K562 (cell line): Measurements from ENCODE around the gene KCNB1.

Experiments
- FOXA3 ChIP-seq, 2 experiments: fragments of 450-650 bp in 1 of 2; sonication (generic) in 1 of 2; formaldehyde crosslinking; IDR thresholded peaks in 1 of 2; conservative IDR thresholded peaks in 1 of 2; 2 replicates each; pipeline versions ENCODE4 v1.4.0 to v1.8.0; 2020 to 2022; ENCODE audit warnings: mild to moderate bottlenecking in 2 of 2, missing genetic modification reagents in 1 of 2
- NR2C1 ChIP-seq, 2 experiments: fragments of 450-650 bp; IDR thresholded peaks; 2 replicates each; pipeline ENCODE4 v1.6.1; 2017; ENCODE audit warnings: mild to moderate bottlenecking in 2 of 2, antibody characterized with exemption in 1 of 2, inconsistent platforms in 1 of 2, missing compliant biosample characterization in 1 of 2, missing genetic modification characterization in 1 of 2
- POLR2A ChIP-seq: fragments of 450-650 bp; conservative IDR thresholded peaks from 2 replicates; pipeline ENCODE4 v1.6.1; 2016
- SPI1 ChIP-seq: IDR thresholded peaks from 2 replicates; pipeline ENCODE4 v1.6.1; 2011; ENCODE audit warnings: low read depth, low read length, control low read depth, borderline replicate concordance
- TF ChIP-seq, protein P1 (sequence below), 3 experiments: IDR thresholded peaks in 2 of 3; conservative IDR thresholded peaks in 1 of 3; 2 replicates each; pipeline ENCODE4 v1.5.1; 2011 to 2012; ENCODE audit warnings: low read length in 3 of 3, mild to moderate bottlenecking in 3 of 3, control low read depth in 2 of 3, improper control_type of control experiment in 1 of 3, inconsistent platforms in 1 of 3, low read depth in 1 of 3, mixed read lengths in 1 of 3, moderate library complexity in 1 of 3; ENCODE audit not compliant: insufficient read depth in 2 of 3

DNA sequence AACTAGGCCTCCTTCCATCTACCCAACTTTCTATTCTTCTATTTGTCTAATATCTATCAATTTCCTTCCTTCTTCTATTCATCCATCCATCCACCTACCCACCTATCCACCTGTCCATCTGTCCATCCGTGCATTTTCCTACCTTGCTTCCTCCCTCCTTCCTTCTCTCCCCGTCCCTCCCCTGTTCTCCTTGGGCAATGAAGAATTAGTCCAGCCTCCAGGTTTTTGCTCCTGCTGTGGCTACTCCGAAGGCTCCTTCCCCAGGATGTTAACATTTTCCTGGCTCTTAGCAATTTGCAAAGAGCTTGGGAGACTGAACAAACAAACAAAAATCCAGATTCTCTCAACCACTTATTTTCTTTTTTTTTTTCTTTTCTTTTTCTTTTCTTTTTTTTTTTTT lies 81.6 kb downstream of the KCNB1 start:
- TF ChIP-seq FOXA3 (CRISPR knock-in tag; conservative IDR thresholded peaks at IDR 0.05 in 1 of 2, IDR thresholded peaks at IDR 0.05 in 1 of 2) (no peak), SPI1 (no peak), NR2C1 (IDR thresholded peaks at IDR 0.05) (no peak), NR2C1 (tag; IDR thresholded peaks at IDR 0.05) (no peak), POLR2A (no peak)
- TF ChIP-seq, protein P1, sequence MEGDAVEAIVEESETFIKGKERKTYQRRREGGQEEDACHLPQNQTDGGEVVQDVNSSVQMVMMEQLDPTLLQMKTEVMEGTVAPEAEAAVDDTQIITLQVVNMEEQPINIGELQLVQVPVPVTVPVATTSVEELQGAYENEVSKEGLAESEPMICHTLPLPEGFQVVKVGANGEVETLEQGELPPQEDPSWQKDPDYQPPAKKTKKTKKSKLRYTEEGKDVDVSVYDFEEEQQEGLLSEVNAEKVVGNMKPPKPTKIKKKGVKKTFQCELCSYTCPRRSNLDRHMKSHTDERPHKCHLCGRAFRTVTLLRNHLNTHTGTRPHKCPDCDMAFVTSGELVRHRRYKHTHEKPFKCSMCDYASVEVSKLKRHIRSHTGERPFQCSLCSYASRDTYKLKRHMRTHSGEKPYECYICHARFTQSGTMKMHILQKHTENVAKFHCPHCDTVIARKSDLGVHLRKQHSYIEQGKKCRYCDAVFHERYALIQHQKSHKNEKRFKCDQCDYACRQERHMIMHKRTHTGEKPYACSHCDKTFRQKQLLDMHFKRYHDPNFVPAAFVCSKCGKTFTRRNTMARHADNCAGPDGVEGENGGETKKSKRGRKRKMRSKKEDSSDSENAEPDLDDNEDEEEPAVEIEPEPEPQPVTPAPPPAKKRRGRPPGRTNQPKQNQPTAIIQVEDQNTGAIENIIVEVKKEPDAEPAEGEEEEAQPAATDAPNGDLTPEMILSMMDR (IDR thresholded peaks at IDR 0.05 in 2 of 3, conservative IDR thresholded peaks at IDR 0.05 in 1 of 3; ENCODE audit: insufficient read depth in 2 of 3, low read depth in 1 of 3, low read length in 3 of 3): no peak
